ENCODE measurements around the gene OXT. TPM values are rescaled to one million over a fixed set of nuclear protein-coding genes. Genes with fewer than 3 reads are reported as not detected.
"Not testable (repeated sequence)": the region's sequence is repeated elsewhere in the genome, so short reads cannot be mapped to it uniquely, and the experiment has no call there.

The OXT gene
- polyA plus RNA-seq, 6 donors from 2014 or later: 0.79 to 1.5 (median 1.2) TPM; not detected in 2

DNA sequence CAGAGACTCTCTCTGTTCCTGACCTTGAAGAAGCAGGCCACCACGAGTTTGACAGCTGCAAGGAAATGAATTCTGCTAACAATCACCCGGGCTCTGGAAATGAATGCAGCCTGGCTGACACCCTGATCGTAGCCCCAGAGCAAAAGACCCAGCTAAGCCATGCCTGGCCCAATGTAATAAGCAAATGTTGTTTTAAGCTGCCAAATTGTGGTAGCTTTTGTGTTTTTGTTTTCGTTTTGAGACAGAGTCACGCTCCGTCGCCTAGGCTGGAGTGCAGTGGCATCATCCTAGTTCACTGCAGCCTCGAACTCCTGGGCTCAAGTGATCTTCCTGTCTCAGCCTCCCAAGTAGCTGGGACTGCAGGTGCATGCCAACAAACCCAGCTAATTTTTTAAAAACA is 3.3 kb upstream of the OXT start:
- no peak for DNase-seq
- Mint-ChIP-seq H3K36me3 (peaks cover 0 to 5% of the 10 kb centered on the region in 2 donors), H3K9me3 (no peaks in the 10 kb centered on the region), H3K4me3 (no peak overlapping the region), H3K27ac (peak overlapping the region in 1 of 6 donors; percentile 69), H3K27me3 (no peaks in the 10 kb centered on the region), H3K4me1 (peaks cover 19 to 45% (median 30%) of the 10 kb centered on the region in 3 donors)
- ATAC-seq (ENCODE audit: low read depth in 2 of 2): no peak

DNA sequence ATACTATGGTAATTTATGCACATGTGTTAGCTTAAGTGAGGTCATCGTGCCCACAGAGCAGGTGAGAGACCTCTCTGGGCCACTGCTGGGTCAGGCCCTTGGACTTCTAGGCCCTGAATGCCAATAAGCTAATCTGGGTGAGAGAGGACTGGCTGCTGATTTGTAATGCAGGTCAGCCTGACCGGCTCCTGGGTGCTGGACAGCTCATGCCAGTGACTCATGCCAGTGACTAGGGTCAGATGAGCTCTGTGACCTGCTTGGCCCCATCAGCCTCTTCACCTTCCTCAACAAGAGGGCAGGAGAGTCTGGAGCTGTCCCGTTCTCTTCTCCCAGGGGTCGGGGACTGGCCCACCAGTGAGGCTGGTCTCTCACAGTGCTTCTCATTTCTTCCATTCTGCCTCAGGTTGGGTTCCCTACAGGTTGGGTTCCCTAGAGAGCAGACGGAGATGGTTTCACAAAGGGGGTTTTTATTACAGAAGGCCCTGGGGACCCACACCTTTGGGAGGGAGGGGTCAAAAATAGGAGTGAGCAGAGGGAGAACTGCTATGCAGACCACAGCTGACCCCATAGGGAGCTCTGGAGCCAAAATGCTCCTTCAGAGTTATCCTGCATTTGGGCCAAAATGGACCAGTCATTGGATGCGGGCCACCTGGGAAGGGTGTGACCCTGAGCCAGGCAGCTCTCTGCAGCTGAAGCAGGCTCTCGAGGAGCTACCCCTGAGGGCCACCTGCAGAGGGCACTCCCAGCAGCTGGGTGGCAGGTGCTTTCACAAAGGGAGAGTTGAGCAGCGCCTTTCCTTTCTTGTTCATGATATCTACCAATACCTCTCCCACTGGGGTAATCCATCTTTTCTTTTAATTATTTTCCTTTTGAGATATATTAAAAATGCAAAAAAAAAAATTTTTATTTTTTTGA is 2.2 kb upstream of the OXT start:
- Mint-ChIP-seq H3K36me3 (peaks cover 0 to 5% of the 10 kb centered on the region in 2 donors), H3K4me1 (peaks cover 19 to 45% (median 30%) of the 10 kb centered on the region in 3 donors), H3K27ac (no peak overlapping the region), H3K9me3 (no peaks in the 10 kb centered on the region), H3K4me3 (peak overlapping the region in 1 of 8 donors; percentile 52), H3K27me3 (peaks cover 0 to 2% (median 0%) of the 10 kb centered on the region in 3 donors)
- ATAC-seq (ENCODE audit: low read depth in 2 of 2) (peak in 1 of 2 donors; percentile 17), DNase-seq (no peak)

DNA sequence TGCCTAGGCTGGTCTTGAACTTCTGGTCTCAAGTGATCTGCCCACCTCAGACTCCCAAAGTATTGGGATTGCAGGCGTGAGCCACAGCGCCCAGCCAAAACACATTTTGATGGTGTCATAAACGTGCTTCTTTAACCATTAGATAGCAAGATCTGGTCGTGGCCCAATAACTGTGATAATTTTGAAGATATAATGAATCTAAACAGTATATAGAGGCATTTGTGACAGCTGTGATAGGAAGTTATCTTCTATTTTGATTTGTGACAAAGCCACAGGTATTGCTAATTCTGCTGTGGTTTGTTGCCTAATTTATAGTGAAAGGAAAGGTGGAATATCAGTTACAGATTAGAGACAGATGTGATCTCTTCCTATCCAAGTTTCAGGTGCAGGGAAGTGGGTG is 695 bp upstream of the OXT start:
- DNase-seq (no peak), ATAC-seq (ENCODE audit: low read depth in 2 of 2) (no peak)
- Mint-ChIP-seq H3K4me1 (peaks cover 15 to 42% (median 24%) of the 10 kb centered on the region in 3 donors), H3K4me3 (peak overlapping the region; percentile 75 to 91 (median 88)), H3K9me3 (no peaks in the 10 kb centered on the region), H3K27me3 (peaks cover 0 to 7% (median 4%) of the 10 kb centered on the region in 3 donors), H3K36me3 (peaks cover 0 to 5% of the 10 kb centered on the region in 2 donors), H3K27ac (peak overlapping the region in 5 of 6 donors; percentile 3 to 92 (median 62))

DNA sequence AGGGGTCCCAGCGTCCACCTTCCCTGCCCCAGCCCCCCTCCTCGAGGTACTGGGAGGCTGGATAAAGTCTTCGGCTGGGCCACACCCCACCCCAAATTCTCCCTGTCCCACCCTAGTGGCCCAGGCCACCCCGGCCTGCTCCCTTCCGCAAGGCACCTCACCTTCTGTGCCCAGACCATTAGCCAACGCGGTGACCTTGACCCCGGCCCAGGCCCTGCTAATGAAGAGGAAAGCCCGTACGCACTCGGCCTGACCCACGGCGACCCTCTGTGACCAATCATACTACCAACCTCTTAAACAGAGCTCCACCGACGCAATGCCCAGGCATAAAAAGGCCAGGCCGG is 182 bp upstream of the OXT start:
- Mint-ChIP-seq H3K4me3 (peak overlapping the region; percentile 75 to 91 (median 88)), H3K27me3 (peaks cover 2 to 9% (median 8%) of the 10 kb centered on the region in 3 donors), H3K27ac (peak overlapping the region in 4 of 6 donors; percentile 34 to 92 (median 74)), H3K36me3 (peaks cover 0 to 5% of the 10 kb centered on the region in 2 donors), H3K9me3 (no peaks in the 10 kb centered on the region), H3K4me1 (peaks cover 15 to 42% (median 24%) of the 10 kb centered on the region in 3 donors)
- ATAC-seq (ENCODE audit: low read depth in 2 of 2) (no peak), DNase-seq (no peak)

DNA sequence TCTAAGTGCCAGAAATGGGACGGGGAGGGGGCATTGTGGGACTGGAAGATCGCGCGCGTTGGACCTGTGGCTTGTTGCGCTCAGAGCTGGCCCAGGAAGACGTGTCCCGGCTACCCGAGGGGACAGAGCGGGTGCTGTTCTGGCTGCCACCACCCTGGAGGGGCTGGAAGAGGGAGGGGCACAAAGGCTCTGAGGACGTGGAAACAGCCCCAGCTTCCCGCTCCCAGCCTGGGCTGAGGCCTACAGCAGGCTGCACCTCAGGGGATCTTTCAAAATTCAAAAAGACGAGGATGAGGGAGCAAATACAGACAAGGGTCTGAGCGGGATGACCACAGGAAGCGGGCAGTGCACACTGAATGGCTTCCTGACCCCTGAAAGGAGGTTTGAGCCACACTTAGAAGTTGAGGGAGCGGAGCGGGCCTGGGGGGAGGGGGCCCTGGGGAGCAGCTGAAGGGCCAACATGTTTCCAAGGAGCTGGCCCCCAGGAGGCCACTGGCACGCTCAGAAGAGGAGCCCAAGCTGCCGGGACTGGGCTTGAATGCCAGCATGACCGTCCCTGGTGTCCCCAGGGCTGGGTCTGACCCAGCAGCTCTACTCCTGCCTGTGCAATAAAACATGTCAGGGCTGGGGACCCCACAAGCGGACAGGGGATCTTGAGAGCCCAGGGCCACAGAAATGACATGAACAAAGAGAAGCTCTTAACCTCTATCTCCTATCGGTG is 1.3 kb downstream of the OXT start:
- Mint-ChIP-seq H3K27ac (peak overlapping the region; percentile 78 to 96 (median 92)), H3K27me3 (peaks cover 13 to 21% (median 15%) of the 10 kb centered on the region in 3 donors), H3K9me3 (no peaks in the 10 kb centered on the region), H3K36me3 (peaks cover 0 to 5% of the 10 kb centered on the region in 2 donors), H3K4me1 (peaks cover 14 to 35% (median 24%) of the 10 kb centered on the region in 3 donors), H3K4me3 (peak overlapping the region; percentile 75 to 90 (median 88))
- ATAC-seq (ENCODE audit: low read depth in 2 of 2) (no peak), DNase-seq (no peak)

DNA sequence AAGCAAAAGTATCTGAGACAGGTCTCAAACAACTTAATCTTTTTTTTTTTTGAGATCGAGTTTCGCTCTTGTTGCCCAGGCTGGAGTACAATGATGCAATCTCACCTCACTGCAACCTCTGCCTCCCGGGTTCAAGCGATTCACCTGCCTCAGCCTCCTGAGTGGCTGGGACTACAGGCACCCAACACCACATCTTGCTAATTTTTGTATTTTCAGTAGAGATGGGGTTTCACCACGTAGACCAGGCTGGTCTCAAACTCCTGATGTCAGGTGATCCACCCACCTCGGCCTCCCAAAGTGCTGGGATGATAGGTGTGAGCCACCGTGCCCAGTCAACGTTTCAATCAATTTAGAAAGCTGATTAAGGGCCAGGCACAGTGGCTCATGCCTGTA is 1.8 kb downstream of the OXT start:
- Mint-ChIP-seq H3K4me3 (peak overlapping the region in 6 of 8 donors; percentile 28 to 90 (median 76)), H3K27me3 (peaks cover 18 to 27% (median 19%) of the 10 kb centered on the region in 3 donors), H3K4me1 (peaks cover 15 to 30% (median 24%) of the 10 kb centered on the region in 3 donors), H3K27ac (peak overlapping the region in 2 of 6 donors; percentile 56 to 92)
- not testable (repeated sequence) for H3K9me3 Mint-ChIP-seq; H3K36me3 Mint-ChIP-seq; ATAC-seq (ENCODE audit: low read depth in 2 of 2); DNase-seq

DNA sequence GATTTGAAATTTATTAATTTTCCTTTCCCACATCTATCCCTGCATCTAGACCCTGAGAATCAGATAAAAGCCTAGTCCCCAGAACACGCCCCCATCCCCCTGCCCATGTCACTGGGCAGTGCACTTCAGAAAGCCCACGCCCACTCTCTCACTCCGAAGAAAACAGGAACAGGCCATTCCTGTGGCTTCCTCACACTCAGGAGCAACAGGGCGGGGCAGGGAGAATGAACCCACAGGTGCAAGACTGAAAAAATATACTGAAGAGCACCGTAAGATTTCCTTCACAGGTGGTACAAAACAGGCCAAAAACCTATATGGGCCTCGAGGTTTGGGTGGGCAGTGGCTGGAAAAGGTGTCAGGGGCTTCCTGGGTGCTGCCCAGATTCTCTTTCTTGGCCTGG is 3.4 kb downstream of the OXT start:
- Mint-ChIP-seq H3K4me3 (peak overlapping the region in 1 of 8 donors; percentile 66), H3K27me3 (peaks cover 28 to 41% (median 29%) of the 10 kb centered on the region in 3 donors), H3K27ac (no peak overlapping the region), H3K36me3 (no peaks in the 10 kb centered on the region), H3K9me3 (no peaks in the 10 kb centered on the region), H3K4me1 (peaks cover 15 to 22% (median 18%) of the 10 kb centered on the region in 3 donors)
- no peak for DNase-seq
- ATAC-seq (ENCODE audit: low read depth in 2 of 2): no peak

DNA sequence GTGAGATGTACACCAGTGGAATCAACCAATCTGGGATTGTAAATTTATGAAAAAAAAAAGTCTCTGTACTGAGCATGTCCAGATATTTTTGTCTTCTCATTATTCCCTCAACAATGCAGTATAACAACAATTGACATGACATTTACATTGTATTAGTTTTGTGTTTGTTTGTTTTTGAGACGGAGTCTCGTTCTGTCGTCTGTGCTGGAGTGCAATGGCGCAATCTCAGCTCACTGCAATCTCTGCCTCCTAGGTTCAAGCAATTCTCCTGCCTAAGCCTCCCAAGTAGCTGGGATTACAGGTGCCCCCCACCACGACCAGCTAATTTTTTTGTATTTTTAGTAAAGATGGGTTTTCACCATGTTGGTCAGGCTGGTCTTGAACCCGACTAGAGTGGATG is 3.9 kb downstream of the OXT start:
- peaks cover 30 to 46% (median 34%) of the 10 kb centered on the region in 3 donors for H3K27me3 Mint-ChIP-seq
- not testable (repeated sequence) for ATAC-seq (ENCODE audit: low read depth in 2 of 2); H3K9me3 Mint-ChIP-seq; H3K36me3 Mint-ChIP-seq; DNase-seq
- H3K27ac Mint-ChIP-seq: peak overlapping the region in 1 of 6 donors; percentile 50
- H3K4me1 Mint-ChIP-seq: peaks cover 15 to 22% (median 18%) of the 10 kb centered on the region in 3 donors
- peak overlapping the region in 1 of 8 donors; percentile 56 for H3K4me3 Mint-ChIP-seq

DNA sequence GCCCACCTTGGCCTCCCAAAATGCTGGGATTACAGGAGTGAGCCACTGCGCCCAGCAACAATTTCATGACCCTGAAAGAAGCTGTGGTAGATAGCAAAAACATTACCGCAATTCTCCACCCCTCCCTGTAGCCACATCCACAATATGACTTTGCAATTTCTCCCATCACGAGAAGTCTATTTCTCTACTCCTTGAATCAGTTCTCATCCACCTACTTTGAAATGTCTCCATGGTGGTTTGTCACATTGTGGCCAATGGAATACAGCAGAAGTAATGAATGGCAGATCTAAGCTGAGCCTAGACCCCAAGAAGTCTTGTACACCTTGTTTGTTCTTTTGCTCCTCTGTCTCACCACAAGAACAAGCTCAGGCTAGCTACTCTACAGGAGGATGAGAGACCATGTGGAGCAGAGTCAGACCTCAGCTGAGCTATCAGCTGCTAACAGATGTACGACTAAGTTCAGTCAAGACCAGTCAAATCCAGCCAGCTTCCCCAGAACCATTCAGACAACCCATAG is 6.3 kb downstream of the OXT start:
- Mint-ChIP-seq H3K9me3 (no peaks in the 10 kb centered on the region), H3K4me1 (peaks cover 9 to 15% (median 11%) of the 10 kb centered on the region in 3 donors), H3K27me3 (peaks cover 49 to 68% (median 56%) of the 10 kb centered on the region in 3 donors), H3K4me3 (no peak overlapping the region), H3K36me3 (no peaks in the 10 kb centered on the region), H3K27ac (no peak overlapping the region)
- ATAC-seq (ENCODE audit: low read depth in 2 of 2) (no peak), DNase-seq (no peak)

DNA sequence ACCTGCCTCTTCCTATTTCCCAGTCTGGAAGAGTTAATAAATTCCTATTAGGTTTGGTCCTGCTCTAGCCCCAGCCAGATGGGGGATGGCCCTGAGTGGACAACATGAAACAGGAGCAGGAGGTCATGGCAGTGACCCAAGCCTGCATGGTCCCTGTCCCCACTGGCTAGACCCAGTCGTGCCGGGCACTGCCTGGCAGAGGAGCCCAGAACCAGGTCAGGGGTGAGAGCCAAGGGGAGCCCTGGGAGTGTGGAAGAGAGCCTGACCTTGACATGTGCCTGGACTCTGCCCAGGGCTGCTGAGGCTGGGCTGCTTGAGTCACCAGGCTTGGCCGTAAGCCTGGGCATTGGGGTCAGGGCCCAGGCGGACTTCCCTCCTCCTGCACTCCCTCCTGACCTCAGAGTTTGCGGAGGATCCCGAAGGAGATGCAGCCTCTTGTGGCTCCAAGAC is 9.5 kb downstream of the OXT start:
- Mint-ChIP-seq H3K4me1 (peaks cover 17 to 27% (median 19%) of the 10 kb centered on the region in 3 donors), H3K9me3 (no peaks in the 10 kb centered on the region), H3K4me3 (peak overlapping the region in 7 of 8 donors; percentile 18 to 75 (median 39)), H3K27ac (no peak overlapping the region), H3K36me3 (no peaks in the 10 kb centered on the region), H3K27me3 (peaks cover 54 to 88% (median 85%) of the 10 kb centered on the region in 3 donors)
- ATAC-seq (ENCODE audit: low read depth in 2 of 2) (no peak), DNase-seq (no peak)

DNA sequence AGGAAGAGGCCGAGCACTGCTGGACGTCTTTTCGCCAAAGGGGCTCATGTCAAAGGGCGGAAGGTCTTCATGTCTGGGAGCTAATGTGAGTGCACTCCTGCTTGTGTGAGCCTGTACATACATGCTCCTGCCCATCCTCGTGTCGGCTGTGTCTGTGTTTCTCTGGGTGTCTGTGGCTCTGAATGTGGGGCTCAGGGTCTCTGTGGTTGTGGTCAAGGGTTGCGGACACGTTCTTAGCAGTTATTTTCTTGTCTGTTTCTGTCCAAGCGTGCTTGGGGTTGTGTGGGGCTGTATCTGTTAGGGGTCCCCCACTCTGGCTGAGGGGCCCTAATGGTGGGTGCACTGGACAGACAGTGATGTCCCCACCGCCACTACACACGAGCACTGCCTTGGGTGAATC is 10.2 kb downstream of the OXT start:
- Mint-ChIP-seq H3K4me1 (peaks cover 17 to 27% (median 19%) of the 10 kb centered on the region in 3 donors), H3K27me3 (peaks cover 53 to 81% (median 79%) of the 10 kb centered on the region in 3 donors), H3K9me3 (no peaks in the 10 kb centered on the region), H3K36me3 (no peaks in the 10 kb centered on the region), H3K4me3 (peak overlapping the region; percentile 52 to 80 (median 75)), H3K27ac (peak overlapping the region in 2 of 6 donors; percentile 34 to 44)
- ATAC-seq (ENCODE audit: low read depth in 2 of 2) (no peak), DNase-seq (no peak)

DNA sequence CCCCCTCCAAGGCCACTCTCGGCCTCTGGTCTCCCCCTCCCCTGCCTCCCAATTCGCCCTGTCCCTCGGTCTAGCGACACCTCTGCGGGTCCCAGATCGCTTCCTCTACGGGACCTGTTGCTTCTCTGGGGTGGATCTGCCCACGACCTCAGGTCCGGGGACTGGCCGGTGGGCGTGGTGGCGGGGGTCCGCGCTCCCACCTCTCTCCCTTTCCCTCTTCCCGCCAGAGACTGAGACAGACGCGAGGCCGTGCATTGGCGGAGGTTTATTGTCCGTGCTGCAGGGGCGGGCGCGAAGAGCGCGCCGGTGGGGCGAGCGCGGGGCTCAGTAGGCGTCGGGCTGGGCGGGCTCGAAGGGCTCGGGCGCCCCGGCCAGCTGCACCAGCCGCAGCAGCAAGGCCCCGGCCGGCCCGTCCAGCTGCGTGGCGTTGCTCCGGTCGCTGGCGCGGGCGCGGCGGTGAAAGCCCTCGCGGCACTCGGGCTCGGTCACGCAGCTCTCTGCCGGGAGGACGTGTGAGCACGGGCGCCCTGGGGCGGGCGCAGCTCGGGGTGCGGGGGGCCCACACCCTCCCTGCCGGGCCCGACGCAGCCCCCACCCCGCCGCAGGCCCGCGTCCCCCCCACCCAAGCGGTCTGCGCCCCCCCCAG is 11.0 kb downstream of the OXT start:
- Mint-ChIP-seq H3K9me3 (no peaks in the 10 kb centered on the region), H3K27ac (peak overlapping the region in 1 of 6 donors; percentile 60), H3K27me3 (peaks cover 50 to 76% (median 75%) of the 10 kb centered on the region in 3 donors), H3K4me3 (peak overlapping the region in 7 of 8 donors; percentile 58 to 85 (median 78)), H3K36me3 (no peaks in the 10 kb centered on the region), H3K4me1 (peaks cover 17 to 27% (median 19%) of the 10 kb centered on the region in 3 donors)
- DNase-seq (no peak), ATAC-seq (ENCODE audit: low read depth in 2 of 2) (peak; percentile 41 to 46)

Measured in naive B cell (primary cell).